ENCODE results near the gene WNT1. TPM values are rescaled to one million over a fixed set of nuclear protein-coding genes. Genes with fewer than 3 reads are reported as not detected.

WNT1 gene
- total RNA-seq, 1 donor from 2014 or later = not detected

DNA sequence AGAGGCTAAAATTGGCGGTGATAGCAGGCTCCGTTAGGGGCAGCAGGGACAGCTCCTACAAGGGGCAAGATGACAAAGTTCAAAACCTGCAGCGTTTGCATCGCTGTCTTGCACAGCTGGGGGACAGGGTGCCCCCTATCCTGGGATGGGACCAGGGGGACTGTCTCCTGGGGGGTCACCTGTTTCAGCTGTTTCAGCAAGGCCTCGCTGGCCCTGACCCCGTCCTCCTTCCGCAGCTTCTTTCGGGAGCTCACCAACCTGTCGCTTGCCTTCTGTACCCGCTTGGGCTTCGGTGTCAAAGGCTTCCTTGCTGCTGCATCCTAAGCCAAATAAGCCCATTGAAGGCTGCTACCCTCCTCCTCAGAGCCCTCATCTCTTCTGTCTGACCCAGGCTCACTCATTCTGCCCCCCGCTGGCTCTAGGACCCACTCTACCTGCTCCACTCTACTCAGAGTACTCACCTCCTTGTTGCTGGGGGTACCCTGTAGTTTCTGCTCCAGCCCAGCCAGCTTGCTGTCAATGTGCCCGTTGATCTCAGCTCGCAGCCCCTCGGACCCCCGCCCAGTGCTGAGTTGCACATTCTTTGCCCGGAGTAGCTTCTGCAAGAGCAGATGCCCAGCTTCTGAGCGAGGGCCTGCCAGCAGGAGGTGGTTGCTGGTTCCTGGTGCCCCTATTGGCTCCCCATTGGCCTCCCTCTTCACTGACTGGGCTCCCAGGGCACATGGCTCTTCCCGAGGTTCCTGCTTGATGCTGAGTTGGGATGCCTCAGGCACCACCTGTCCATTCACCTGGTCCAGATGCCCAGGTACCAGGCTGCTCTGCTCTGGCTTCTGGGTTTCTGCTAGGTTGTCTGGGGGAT is 52.8 kb downstream of the WNT1 start:
- no peak overlapping the region for H3K27ac ChIP-seq
- H3K27ac Mint-ChIP-seq = no peak overlapping the region
- H3K36me3 ChIP-seq = no peaks in the 10 kb centered on the region
- peaks cover 34% of the 10 kb centered on the region for H3K36me3 Mint-ChIP-seq
- no peaks in the 10 kb centered on the region for H3K79me2 ChIP-seq (ENCODE audit: low read depth)
- no peaks in the 10 kb centered on the region for H3K4me1 Mint-ChIP-seq
- H3K9ac ChIP-seq = no peak overlapping the region
- no peak overlapping the region for H3K4me2 ChIP-seq
- H3K4me3 ChIP-seq = no peak overlapping the region
- H3K9me3 ChIP-seq (ENCODE audit: low read depth) = no peaks in the 10 kb centered on the region
- no peak overlapping the region for H2AFZ ChIP-seq (replicated peaks)
- no peaks in the 10 kb centered on the region for H3F3A ChIP-seq (ENCODE audit: low read depth)
- no peaks in the 10 kb centered on the region for H3K4me1 ChIP-seq
- H3K27me3 Mint-ChIP-seq (ENCODE audit: insufficient read depth, low read depth) = peaks cover 5% of the 10 kb centered on the region
- no peak for TF ChIP-seq EZH2 (IDR thresholded peaks at IDR 0.05)
- TF ChIP-seq CTCF (IDR thresholded peaks at IDR 0.05) = no peak
- no peak for TF ChIP-seq EZH2phosphoT487 (IDR thresholded peaks at IDR 0.05)
- no peak overlapping the region for H3K4me3 Mint-ChIP-seq
- DNase-seq (ENCODE audit: low spot score) = no peak
- H3K9me3 Mint-ChIP-seq = no peaks in the 10 kb centered on the region
- H3K27me3 ChIP-seq = no peaks in the 10 kb centered on the region
- H4K20me1 ChIP-seq (ENCODE audit: low read depth) = peaks cover 20% of the 10 kb centered on the region

DNA sequence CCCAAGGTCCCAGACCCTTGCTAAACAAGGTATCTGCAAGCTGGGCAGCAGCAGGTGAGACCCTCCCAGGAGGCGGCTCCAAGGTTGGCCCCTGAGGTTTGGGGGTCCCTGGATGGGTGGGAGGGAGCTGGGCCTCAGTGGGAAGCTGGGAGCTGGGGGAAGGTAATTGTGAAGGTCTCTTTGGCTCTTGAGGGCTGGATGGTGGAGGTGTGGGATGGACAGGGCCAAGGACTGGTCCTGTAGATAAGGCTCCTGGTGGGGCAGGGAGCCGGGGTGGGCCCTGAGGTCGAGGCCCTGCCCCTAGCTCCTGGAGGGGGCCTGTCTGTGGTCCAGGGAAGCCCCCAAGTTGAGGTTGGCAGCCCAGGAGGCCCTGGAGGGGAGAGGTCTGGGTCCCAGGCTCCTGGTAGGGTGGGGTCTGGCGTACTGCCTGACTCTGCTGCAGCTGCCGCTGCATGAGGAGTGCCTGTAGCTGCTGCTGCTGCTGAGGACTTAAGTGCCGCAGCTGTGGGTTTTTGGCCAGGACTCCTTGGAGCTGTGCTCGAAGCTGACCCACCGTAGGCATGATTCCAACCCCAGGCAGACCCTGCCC is 53.5 kb downstream of the WNT1 start:
- H3K36me3 ChIP-seq = no peaks in the 10 kb centered on the region
- no peaks in the 10 kb centered on the region for H3K27me3 ChIP-seq
- H3K9me3 ChIP-seq (ENCODE audit: low read depth) = no peaks in the 10 kb centered on the region
- TF ChIP-seq EZH2 (IDR thresholded peaks at IDR 0.05) (no peak), CTCF (IDR thresholded peaks at IDR 0.05) (no peak), EZH2phosphoT487 (IDR thresholded peaks at IDR 0.05) (no peak)
- peaks cover 26% of the 10 kb centered on the region for H4K20me1 ChIP-seq (ENCODE audit: low read depth)
- no peak overlapping the region for H3K27ac ChIP-seq
- Mint-ChIP-seq H3K27me3 (ENCODE audit: insufficient read depth, low read depth) (peaks cover 5% of the 10 kb centered on the region), H3K36me3 (peaks cover 33% of the 10 kb centered on the region), H3K4me3 (no peak overlapping the region), H3K27ac (no peak overlapping the region), H3K9me3 (no peaks in the 10 kb centered on the region), H3K4me1 (no peaks in the 10 kb centered on the region)
- DNase-seq (ENCODE audit: low spot score) = no peak
- H3K9ac ChIP-seq = no peak overlapping the region
- H3K4me1 ChIP-seq = no peaks in the 10 kb centered on the region
- H3K4me3 ChIP-seq = no peak overlapping the region
- H3F3A ChIP-seq (ENCODE audit: low read depth) = no peaks in the 10 kb centered on the region
- no peak overlapping the region for H3K4me2 ChIP-seq
- H3K79me2 ChIP-seq (ENCODE audit: low read depth) = no peaks in the 10 kb centered on the region
- H2AFZ ChIP-seq (replicated peaks) = no peak overlapping the region

Small RNAs within 50 kb of the gene (small RNA-seq; reads per million reads assigned to genes)
- gene RNU6-940P = not detected

Other genes with a start within 250 kb of the WNT1 start
- gene ADCY6, start 189.2 kb upstream of the WNT1 start, total RNA-seq (ENCODE audit: low replicate concordance) = 22.4 and 42.4 TPM in 2 replicates
- gene CACNB3, start 159.8 kb upstream of the WNT1 start, total RNA-seq (ENCODE audit: low replicate concordance) = 25.0 and 31.3 TPM in 2 replicates
- 95.6 and 109 TPM in 2 replicates for gene DDX23, start 126.2 kb upstream of the WNT1 start, total RNA-seq (ENCODE audit: low replicate concordance)
- gene RND1, start 112.5 kb upstream of the WNT1 start, total RNA-seq (ENCODE audit: low replicate concordance) = 9.8 and 16.7 TPM in 2 replicates
- 12.6 and 18.2 TPM in 2 replicates for gene FKBP11, start 52.8 kb upstream of the WNT1 start, total RNA-seq (ENCODE audit: low replicate concordance)
- gene ARF3, start 20.8 kb upstream of the WNT1 start, total RNA-seq (ENCODE audit: low replicate concordance) = 84.1 and 144 TPM in 2 replicates
- 0.07 and 1.2 TPM in 2 replicates for gene WNT10B, start 6.6 kb upstream of the WNT1 start, total RNA-seq (ENCODE audit: low replicate concordance)
- gene DDN, start 21.1 kb downstream of the WNT1 start, total RNA-seq (ENCODE audit: low replicate concordance) = 0.25 TPM in 1 of 2 replicates, not detected in the other
- gene PRKAG1, start 40.5 kb downstream of the WNT1 start, total RNA-seq (ENCODE audit: low replicate concordance) = 32.4 and 41.8 TPM in 2 replicates
- gene KMT2D, start 82.5 kb downstream of the WNT1 start, total RNA-seq (ENCODE audit: low replicate concordance) = 19.0 and 31.3 TPM in 2 replicates
- gene RHEBL1, start 91.7 kb downstream of the WNT1 start, total RNA-seq (ENCODE audit: low replicate concordance) = 5.3 and 6.0 TPM in 2 replicates
- gene DHH, start 116.5 kb downstream of the WNT1 start, total RNA-seq (ENCODE audit: low replicate concordance) = 0.03 TPM in 1 of 2 replicates, not detected in the other
- gene LMBR1L, start 132.5 kb downstream of the WNT1 start, total RNA-seq (ENCODE audit: low replicate concordance) = 32.7 and 69.5 TPM in 2 replicates
- gene TUBA1B, start 153.1 kb downstream of the WNT1 start, total RNA-seq (ENCODE audit: low replicate concordance) = 2,741 and 4,208 TPM in 2 replicates
- gene TUBA1A, start 210.8 kb downstream of the WNT1 start, total RNA-seq (ENCODE audit: low replicate concordance) = 1,211 and 1,863 TPM in 2 replicates